ENCODE results near the gene SETD7. TPM values are rescaled to one million over a fixed set of nuclear protein-coding genes. Genes with fewer than 3 reads are reported as not detected.

The SETD7 gene
- total RNA-seq, 1 donor from 2014 or later, result 22.6 TPM

DNA sequence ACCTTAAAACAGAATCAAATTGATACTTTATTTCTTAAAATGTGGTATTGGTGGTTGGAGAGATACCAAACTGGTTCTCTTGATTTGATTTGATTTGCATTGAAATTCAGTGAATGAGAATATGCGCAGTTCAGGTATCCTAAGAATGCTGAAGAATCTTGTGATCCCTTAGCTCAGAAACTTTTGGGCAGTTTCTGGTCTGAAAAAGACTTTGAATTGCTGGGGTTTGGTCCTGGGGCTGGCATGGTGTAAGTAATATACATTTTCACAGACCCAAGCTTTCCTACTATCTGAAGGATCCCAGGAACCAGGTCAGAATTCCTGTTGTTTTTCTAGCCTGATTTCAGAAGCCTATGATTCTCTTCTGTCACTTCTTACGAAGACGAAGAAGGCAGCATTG, 95.5 kb downstream of the SETD7 start:
- H3K27me3 Mint-ChIP-seq (ENCODE audit: unreplicated experiment), result peaks cover 2% of the 10 kb centered on the region
- no peaks in the 10 kb centered on the region for H3K9me3 Mint-ChIP-seq (ENCODE audit: unreplicated experiment)
- no peaks in the 10 kb centered on the region for H3K36me3 Mint-ChIP-seq (ENCODE audit: unreplicated experiment)
- peaks cover 7% of the 10 kb centered on the region for H3K4me1 Mint-ChIP-seq (ENCODE audit: low read depth, unreplicated experiment)
- no peak overlapping the region for H3K27ac Mint-ChIP-seq (ENCODE audit: unreplicated experiment)
- DNase-seq, result no peak
- TF ChIP-seq, protein P1, sequence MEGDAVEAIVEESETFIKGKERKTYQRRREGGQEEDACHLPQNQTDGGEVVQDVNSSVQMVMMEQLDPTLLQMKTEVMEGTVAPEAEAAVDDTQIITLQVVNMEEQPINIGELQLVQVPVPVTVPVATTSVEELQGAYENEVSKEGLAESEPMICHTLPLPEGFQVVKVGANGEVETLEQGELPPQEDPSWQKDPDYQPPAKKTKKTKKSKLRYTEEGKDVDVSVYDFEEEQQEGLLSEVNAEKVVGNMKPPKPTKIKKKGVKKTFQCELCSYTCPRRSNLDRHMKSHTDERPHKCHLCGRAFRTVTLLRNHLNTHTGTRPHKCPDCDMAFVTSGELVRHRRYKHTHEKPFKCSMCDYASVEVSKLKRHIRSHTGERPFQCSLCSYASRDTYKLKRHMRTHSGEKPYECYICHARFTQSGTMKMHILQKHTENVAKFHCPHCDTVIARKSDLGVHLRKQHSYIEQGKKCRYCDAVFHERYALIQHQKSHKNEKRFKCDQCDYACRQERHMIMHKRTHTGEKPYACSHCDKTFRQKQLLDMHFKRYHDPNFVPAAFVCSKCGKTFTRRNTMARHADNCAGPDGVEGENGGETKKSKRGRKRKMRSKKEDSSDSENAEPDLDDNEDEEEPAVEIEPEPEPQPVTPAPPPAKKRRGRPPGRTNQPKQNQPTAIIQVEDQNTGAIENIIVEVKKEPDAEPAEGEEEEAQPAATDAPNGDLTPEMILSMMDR (IDR thresholded peaks at IDR 0.05; ENCODE audit: partially characterized antibody, unreplicated experiment), result no peak
- H3K4me3 Mint-ChIP-seq (ENCODE audit: unreplicated experiment), result no peak overlapping the region

DNA sequence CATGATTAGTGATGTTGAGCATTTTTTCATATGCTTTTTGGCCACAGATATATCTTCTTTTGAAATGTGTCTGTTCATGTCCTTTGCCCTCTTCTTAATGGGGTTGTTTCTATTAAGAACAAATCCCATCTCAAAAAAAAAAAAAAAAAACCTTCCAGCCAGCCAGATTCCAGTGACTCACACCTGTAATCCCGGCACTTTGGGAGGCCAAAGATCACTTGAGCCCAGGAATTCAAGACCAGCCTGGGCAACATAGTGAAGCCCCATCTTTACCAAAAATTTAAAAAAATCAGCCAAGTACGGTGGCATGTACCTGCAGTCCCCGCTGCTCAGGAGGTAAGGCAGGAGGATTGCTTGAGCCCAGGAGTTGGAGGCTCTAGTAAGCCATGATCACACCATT, 97.0 kb downstream of the SETD7 start:
- Mint-ChIP-seq H3K27ac (ENCODE audit: unreplicated experiment) (no peak overlapping the region), H3K27me3 (ENCODE audit: unreplicated experiment) (peaks cover 2% of the 10 kb centered on the region), H3K4me3 (ENCODE audit: unreplicated experiment) (no peak overlapping the region), H3K4me1 (ENCODE audit: low read depth, unreplicated experiment) (peaks cover 11% of the 10 kb centered on the region), H3K36me3 (ENCODE audit: unreplicated experiment) (no peaks in the 10 kb centered on the region), H3K9me3 (ENCODE audit: unreplicated experiment) (peaks cover 10% of the 10 kb centered on the region)
- DNase-seq, result no peak
- TF ChIP-seq, protein P1 (IDR thresholded peaks at IDR 0.05; ENCODE audit: partially characterized antibody, unreplicated experiment), result no peak

DNA sequence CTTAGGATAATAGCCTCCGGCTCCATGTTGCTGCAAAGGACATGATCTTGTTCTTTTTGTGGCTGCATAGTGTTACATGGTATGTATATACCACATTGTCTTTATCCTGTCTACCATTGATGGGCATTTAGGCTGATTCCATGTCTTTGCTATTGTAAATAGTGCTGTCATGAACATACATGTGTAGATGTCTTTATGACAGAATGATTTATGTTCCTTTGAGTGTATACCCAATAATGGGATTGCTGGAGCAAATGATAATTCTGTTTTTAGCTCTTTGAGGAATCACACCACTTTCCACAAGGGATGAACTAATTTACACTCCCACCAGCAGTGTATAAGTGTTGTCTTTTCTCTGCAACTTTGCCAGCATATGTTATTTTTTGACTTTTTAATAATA, 97.5 kb downstream of the SETD7 start:
- DNase-seq, result no peak
- TF ChIP-seq, protein P1 (IDR thresholded peaks at IDR 0.05; ENCODE audit: partially characterized antibody, unreplicated experiment), result no peak
- no peak overlapping the region for H3K4me3 Mint-ChIP-seq (ENCODE audit: unreplicated experiment)
- H3K27ac Mint-ChIP-seq (ENCODE audit: unreplicated experiment), result no peak overlapping the region
- peaks cover 11% of the 10 kb centered on the region for H3K4me1 Mint-ChIP-seq (ENCODE audit: low read depth, unreplicated experiment)
- H3K9me3 Mint-ChIP-seq (ENCODE audit: unreplicated experiment), result peaks cover 11% of the 10 kb centered on the region
- H3K27me3 Mint-ChIP-seq (ENCODE audit: unreplicated experiment), result peaks cover 2% of the 10 kb centered on the region
- no peaks in the 10 kb centered on the region for H3K36me3 Mint-ChIP-seq (ENCODE audit: unreplicated experiment)

DNA sequence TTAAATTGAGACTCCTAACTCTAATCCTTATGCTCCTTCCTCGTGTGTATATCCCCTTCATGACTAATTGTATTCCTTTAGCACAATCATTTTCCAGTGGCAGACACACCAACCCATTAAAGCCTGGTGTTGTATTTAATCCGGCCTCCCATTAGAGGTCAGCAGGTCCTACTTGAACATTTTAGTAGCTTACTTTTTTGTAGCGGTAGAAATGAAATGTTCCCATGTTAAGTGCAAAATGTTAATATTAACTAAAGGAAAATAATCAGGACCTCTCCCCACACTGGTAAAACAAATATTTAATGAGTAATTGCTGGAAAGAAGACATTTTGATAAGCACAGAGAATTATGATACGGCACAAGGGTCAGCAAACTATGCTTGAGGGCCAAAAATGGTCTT, 98.7 kb downstream of the SETD7 start:
- Mint-ChIP-seq H3K4me1 (ENCODE audit: low read depth, unreplicated experiment) (peaks cover 15% of the 10 kb centered on the region), H3K9me3 (ENCODE audit: unreplicated experiment) (peaks cover 12% of the 10 kb centered on the region), H3K36me3 (ENCODE audit: unreplicated experiment) (no peaks in the 10 kb centered on the region), H3K27ac (ENCODE audit: unreplicated experiment) (no peak overlapping the region), H3K4me3 (ENCODE audit: unreplicated experiment) (no peak overlapping the region), H3K27me3 (ENCODE audit: unreplicated experiment) (peaks cover 2% of the 10 kb centered on the region)
- DNase-seq, result no peak
- TF ChIP-seq, protein P1 (IDR thresholded peaks at IDR 0.05; ENCODE audit: partially characterized antibody, unreplicated experiment), result no peak

DNA sequence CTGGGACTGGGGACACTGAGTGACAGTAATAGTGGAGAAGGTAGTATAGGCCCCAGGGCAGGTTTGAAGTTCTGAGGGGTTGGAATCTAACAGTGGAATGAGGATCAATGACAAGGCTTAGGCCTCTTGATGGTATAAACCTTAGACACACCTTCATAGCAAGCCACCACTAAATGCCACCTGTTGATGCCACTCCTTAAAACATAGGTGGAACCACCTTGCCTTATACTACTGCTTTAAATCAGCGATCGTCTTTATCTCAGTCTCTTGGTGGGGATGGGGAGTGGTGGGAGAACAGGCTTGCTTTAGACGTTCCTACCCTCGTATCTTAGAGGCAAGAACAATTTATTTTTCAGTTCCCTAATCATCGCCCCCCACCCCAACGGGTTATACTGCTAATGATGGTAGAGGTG, 100.9 kb downstream of the SETD7 start:
- H3K27ac Mint-ChIP-seq (ENCODE audit: unreplicated experiment), result no peak overlapping the region
- H3K4me1 Mint-ChIP-seq (ENCODE audit: low read depth, unreplicated experiment), result peaks cover 15% of the 10 kb centered on the region
- no peaks in the 10 kb centered on the region for H3K27me3 Mint-ChIP-seq (ENCODE audit: unreplicated experiment)
- TF ChIP-seq, protein P1 (IDR thresholded peaks at IDR 0.05; ENCODE audit: partially characterized antibody, unreplicated experiment), result no peak
- peak overlapping the region; percentile 92 for H3K4me3 Mint-ChIP-seq (ENCODE audit: unreplicated experiment)
- H3K9me3 Mint-ChIP-seq (ENCODE audit: unreplicated experiment), result peaks cover 15% of the 10 kb centered on the region
- DNase-seq, result no peak
- no peaks in the 10 kb centered on the region for H3K36me3 Mint-ChIP-seq (ENCODE audit: unreplicated experiment)
